GM23338 (cell line): ENCODE results near the gene FLRT2. TPM values are rescaled to one million over a fixed set of nuclear protein-coding genes. Genes with fewer than 3 reads are reported as not detected.

Source experiments
- ATAC-seq: fragments of 200-7000 bp; cut with Tn5 transposase; 3 replicates; pipeline ENCODE4 v1.9.1; 2020
- DNase-seq: peaks from one replicate; pipeline ENCODE4 v3.0.0-alpha.2; 2015; ENCODE audit warnings: low spot score
- H2AFZ ChIP-seq: fragments of 200-600 bp; sonication (generic); 2 replicates; pipeline ENCODE4 v1.8.0; 2016; ENCODE audit warnings: antibody characterized with exemption, mild to moderate bottlenecking, moderate library complexity
- H3F3A ChIP-seq: fragments of 200-600 bp; sonication (generic); replicated peaks from 2 replicates; pipeline ENCODE4 v1.8.0; 2017; ENCODE audit warnings: antibody characterized with exemption, mixed run types, low read depth
- H3K27ac ChIP-seq: fragments of 200-600 bp; sonication (generic); 2 replicates; pipeline ENCODE4 v1.6.1; 2016; ENCODE audit warnings: low read depth
- H3K27me3 ChIP-seq: fragments of 200-600 bp; sonication (generic); 2 replicates; pipeline ENCODE4 v1.8.0; 2016; ENCODE audit warnings: mild to moderate bottlenecking, mixed run types, moderate library complexity; ENCODE audit not compliant: insufficient read depth
- H3K36me3 ChIP-seq: fragments of 200-600 bp; sonication (generic); 2 replicates; pipeline ENCODE4 v1.8.0; 2016; ENCODE audit warnings: mild to moderate bottlenecking; ENCODE audit not compliant: insufficient read depth
- H3K4me1 ChIP-seq: fragments of 200-600 bp; sonication (generic); 2 replicates; pipeline ENCODE4 v1.8.0; 2016; ENCODE audit warnings: mild to moderate bottlenecking, moderate library complexity; ENCODE audit not compliant: insufficient read depth
- H3K4me2 ChIP-seq: fragments of 200-600 bp; sonication (generic); 2 replicates; pipeline ENCODE4 v1.7.1; 2017; ENCODE audit warnings: mixed run types
- H3K4me3 ChIP-seq: fragments of 200-600 bp; sonication (generic); 2 replicates; pipeline ENCODE4 v1.6.1; 2016; ENCODE audit warnings: mixed run types
- H3K79me2 ChIP-seq: fragments of 200-600 bp; sonication (generic); replicated peaks from 2 replicates; pipeline ENCODE4 v1.8.0; 2017; ENCODE audit warnings: mild to moderate bottlenecking; ENCODE audit not compliant: insufficient read depth
- H3K9me2 ChIP-seq: fragments of 200-600 bp; sonication (generic); 2 replicates; pipeline ENCODE4 v1.8.0; 2017; ENCODE audit not compliant: insufficient read depth
- H4K20me1 ChIP-seq: fragments of 200-600 bp; sonication (generic); replicated peaks from 2 replicates; pipeline ENCODE4 v1.8.0; 2017; ENCODE audit warnings: mild to moderate bottlenecking; ENCODE audit not compliant: insufficient read depth
- H3K27ac Mint-ChIP-seq: 2 replicates; pipeline ENCODE4 v1.8.0; 2020; ENCODE audit warnings: inconsistent platforms, mild to moderate bottlenecking, moderate library complexity, mixed read lengths
- H3K27me3 Mint-ChIP-seq: 3 replicates; pipeline ENCODE4 v1.8.0; 2022; ENCODE audit warnings: low read depth, mild to moderate bottlenecking, moderate library complexity, mixed read lengths, inconsistent platforms; ENCODE audit not compliant: insufficient read depth, poor library complexity
- H3K36me3 Mint-ChIP-seq: 3 replicates; pipeline ENCODE4 v1.8.0; 2021; ENCODE audit warnings: low read depth, mild to moderate bottlenecking, inconsistent platforms, moderate library complexity, mixed read lengths
- H3K4me1 Mint-ChIP-seq: 3 replicates; pipeline ENCODE4 v1.8.0; 2020; ENCODE audit warnings: mild to moderate bottlenecking, inconsistent platforms, mixed read lengths
- H3K4me3 Mint-ChIP-seq: 3 replicates; pipeline ENCODE4 v1.8.0; 2021; ENCODE audit warnings: moderate library complexity, mild to moderate bottlenecking, inconsistent platforms, mixed read lengths
- H3K9me3 Mint-ChIP-seq: 3 replicates; pipeline ENCODE4 v1.8.0; 2020; ENCODE audit warnings: moderate library complexity, mild to moderate bottlenecking, inconsistent platforms, mixed read lengths
- CREB1 ChIP-seq: fragments of 250-450 bp; sonication (Bioruptor Pico); IDR thresholded peaks from 2 replicates; pipeline ENCODE4 v1.5.0; 2020; ENCODE audit warnings: low read depth, mild to moderate bottlenecking, moderate library complexity
- CTCF ChIP-seq, 2 experiments: fragments of 200-600 bp in 1 of 2; sonication (generic) in 1 of 2; conservative IDR thresholded peaks; 2 replicates each; pipeline versions ENCODE4 v1.5.1 to v1.6.1; 2016 to 2017; ENCODE audit warnings: antibody characterized with exemption in 2 of 2, low read depth in 2 of 2, mild to moderate bottlenecking in 2 of 2, moderate library complexity in 1 of 2
- ETS1 ChIP-seq: IDR thresholded peaks from 2 replicates; pipeline ENCODE4 v1.6.1; 2016; ENCODE audit warnings: antibody characterized with exemption
- EZH2 ChIP-seq: fragments of 200-600 bp; sonication (generic); IDR thresholded peaks from one replicate; pipeline ENCODE4 v1.8.0; 2017; ENCODE audit warnings: antibody characterized with exemption, mild to moderate bottlenecking, low read depth; ENCODE audit not compliant: unreplicated experiment
- EZH2phosphoT487 ChIP-seq: fragments of 200-600 bp; sonication (generic); IDR thresholded peaks from one replicate; pipeline ENCODE4 v1.8.1; 2018; ENCODE audit warnings: antibody characterized with exemption; ENCODE audit not compliant: unreplicated experiment
- NANOG ChIP-seq: IDR thresholded peaks from 2 replicates; pipeline ENCODE4 v1.6.1; 2016; ENCODE audit warnings: antibody characterized with exemption, borderline replicate concordance
- POLR2AphosphoS5 ChIP-seq: IDR thresholded peaks from 2 replicates; pipeline ENCODE4 v1.6.1; 2016; ENCODE audit warnings: antibody characterized with exemption, low read depth
- REST ChIP-seq: IDR thresholded peaks from one replicate; pipeline ENCODE4 v1.6.1; 2018; ENCODE audit warnings: antibody characterized with exemption; ENCODE audit not compliant: unreplicated experiment
- STAT1 ChIP-seq: IDR thresholded peaks from one replicate; pipeline ENCODE4 v1.6.1; 2016; ENCODE audit warnings: antibody characterized with exemption; ENCODE audit not compliant: unreplicated experiment
- ZNF114 ChIP-seq: fragments of 250-450 bp; sonication (Bioruptor Pico); IDR thresholded peaks from 2 replicates; pipeline ENCODE4 v1.5.0; 2020; ENCODE audit warnings: mild to moderate bottlenecking, moderate library complexity
- ZNF331 ChIP-seq: fragments of 250-450 bp; sonication (Bioruptor Pico); IDR thresholded peaks from 2 replicates; pipeline ENCODE4 v1.5.0; 2020; ENCODE audit warnings: low read depth, mild to moderate bottlenecking, moderate library complexity
- ZNF462 ChIP-seq: fragments of 250-450 bp; sonication (Bioruptor Pico); IDR thresholded peaks from 2 replicates; pipeline ENCODE4 v1.5.0; 2020; ENCODE audit warnings: mild to moderate bottlenecking, moderate library complexity
- polyA plus RNA-seq: library from polyadenylated mRNA; unstranded; fragments of >200 nt; fragmentation: Nextera tagmentation; extraction: Ambion mirVana; gene quantifications from 2 replicates; pipeline ENCODE4 v1.2.1, GENCODE V29; 2016
- total RNA-seq: library from RNA; depleted of rRNA; stranded (reverse); fragments of >200 nt; shearing (Covaris generic); gene quantifications from 2 replicates; pipeline ENCODE4 v1.2.3, GENCODE V29; 2014

FLRT2 gene
- total and polyA plus RNA-seq, 2 experiments from 2014 or later: 4.3 to 7.4 TPM

- no peak for DNase-seq
- H3K36me3 Mint-ChIP-seq: no peaks in the 10 kb centered on the region
- H3K4me1 Mint-ChIP-seq: no peaks in the 10 kb centered on the region
- Histone ChIP-seq H3F3A (no peaks in the 10 kb centered on the region), H3K4me2 (no peak overlapping the region), H3K27ac (no peak overlapping the region), H3K4me3 (no peak overlapping the region), H4K20me1 (no peaks in the 10 kb centered on the region), H3K9me2 (0 out of 2 replicates have a peak, but pooled peaks cover 5% of the 10 kb centered on the region), H3K79me2 (no peaks in the 10 kb centered on the region), H3K36me3 (no peaks in the 10 kb centered on the region), H3K4me1 (no peaks in the 10 kb centered on the region), H2AFZ (no peak overlapping the region), H3K27me3 (no peaks in the 10 kb centered on the region)
- ATAC-seq: no peak
- H3K27me3 Mint-ChIP-seq: no peaks in the 10 kb centered on the region
- H3K27ac Mint-ChIP-seq: no peak overlapping the region
- TF ChIP-seq ZNF331 (CRISPR knock-in tag) (no peak), REST (no peak), CREB1 (CRISPR knock-in tag) (no peak), EZH2 (no peak), POLR2AphosphoS5 (no peak), ETS1 (no peak), EZH2phosphoT487 (no peak), STAT1 (no peak), CTCF (conservative IDR thresholded peaks at IDR 0.05; ENCODE audit: low read depth in 2 of 2) (no peak), ZNF114 (no peak), NANOG (no peak), ZNF462 (CRISPR knock-in tag) (no peak)
- no peak overlapping the region for H3K4me3 Mint-ChIP-seq
- H3K9me3 Mint-ChIP-seq: no peaks in the 10 kb centered on the region; the same call in 2 of the 3 replicates
Observed at GRCh38 chr14:85483652-85484051, 46.3 kb upstream of the FLRT2 start.
